Stimulated activated CD4-positive, alpha-beta T cell treated with anti-CD3 and anti-CD28 coated beads, Interleukin-1b, Interleukin-23, amount 100 ng/mL, for 4 hours (primary cell): ENCODE results near the gene SHANK1.

Experiments used
- DNase-seq, 2 donors: peaks; one replicate each; pipeline ENCODE4 v3.0.0-alpha.2; 2020; ENCODE audit warnings: low read depth in 2 of 2

The SHANK1 gene

GRCh38 chr19:50659318-50660087, 60.1 kb downstream of the SHANK1 start:
- no peak for DNase-seq

GRCh38 chr19:50658441-50659317, 60.9 kb downstream of the SHANK1 start:
- peak; percentile 12 to 59 for DNase-seq

GRCh38 chr19:50657712-50658440, 61.7 kb downstream of the SHANK1 start:
- DNase-seq = peak; percentile 72 to 82

- DNase-seq = no peak
Measured at GRCh38 chr19:50657222-50657669, 62.4 kb downstream of the SHANK1 start.

- DNase-seq = no peak
Measured at GRCh38 chr19:50654882-50655281, 64.7 kb downstream of the SHANK1 start.

- DNase-seq = no peak
Measured at GRCh38 chr19:50652722-50653121, 66.9 kb downstream of the SHANK1 start.

- DNase-seq = no peak
Measured at GRCh38 chr19:50651174-50651573, 68.4 kb downstream of the SHANK1 start.

GRCh38 chr19:50649433-50650391, 69.9 kb downstream of the SHANK1 start, which contains the start of gene C19orf81:
Gene C19orf81, plus strand, starts transcription at chr19:50649445. Its CDS starts 0 bp downstream, at chr19:50649445.
- no peak for DNase-seq

- no peak for DNase-seq
Measured at GRCh38 chr19:50648659-50649058, 70.9 kb downstream of the SHANK1 start.

- no peak for DNase-seq
Measured at GRCh38 chr19:50647879-50648615, 71.6 kb downstream of the SHANK1 start.

- DNase-seq = no peak
Measured at GRCh38 chr19:50646074-50646807, 73.4 kb downstream of the SHANK1 start.

GRCh38 chr19:50645107-50645506, 74.5 kb downstream of the SHANK1 start:
- DNase-seq = no peak

GRCh38 chr19:50644315-50644915, 75.2 kb downstream of the SHANK1 start:
- no peak for DNase-seq

- DNase-seq = no peak
Measured at GRCh38 chr19:50640368-50640767, 79.2 kb downstream of the SHANK1 start.

- peak; percentile 8 to 34 for DNase-seq
Measured at GRCh38 chr19:50639121-50640112, 80.2 kb downstream of the SHANK1 start, which contains the start of gene SYT3. Gene SYT3, minus strand, starts transcription at chr19:50639881. Its CDS starts 2,470 bp downstream, at chr19:50637411.

GRCh38 chr19:50638600-50638999, 81.0 kb downstream of the SHANK1 start:
- no peak for DNase-seq

- DNase-seq = no peak
Measured at GRCh38 chr19:50636317-50637085, 83.1 kb downstream of the SHANK1 start.
